Esophagus muscularis mucosa (tissue), 3 donors: ENCODE results near the gene REXO2.

Experiments
- CTCF ChIP-seq, 3 experiments: fragments of 200-600 bp in 2 of 3; fragments of 450-650 bp in 1 of 3; sonication (generic) in 2 of 3; IDR thresholded peaks; one replicate each; pipeline ENCODE4 v1.5.1; 2017 to 2019; ENCODE audit warnings: antibody characterized with exemption in 3 of 3, mild to moderate bottlenecking in 2 of 3, moderate library complexity in 1 of 3
- POLR2A ChIP-seq: fragments of 450-650 bp; IDR thresholded peaks from one replicate; pipeline ENCODE4 v1.6.1; 2017; ENCODE audit warnings: antibody characterized with exemption, moderate library complexity, mild to moderate bottlenecking, low read depth
- POLR2AphosphoS5 ChIP-seq, 2 donors: sonication (generic); formaldehyde crosslinking; IDR thresholded peaks; one replicate each; pipeline ENCODE4 v1.6.1; 2017; ENCODE audit warnings: antibody characterized with exemption in 2 of 2

- no peak for TF ChIP-seq POLR2A
- TF ChIP-seq CTCF (IDR thresholded peaks at IDR 0.05), result no peak
- no peak for TF ChIP-seq POLR2AphosphoS5 (IDR thresholded peaks at IDR 0.05)
Measured at GRCh38 chr11:114447444-114447843, 8.2 kb downstream of the REXO2 start.
